ENCODE measurements around the gene ZBTB7C.

DNA sequence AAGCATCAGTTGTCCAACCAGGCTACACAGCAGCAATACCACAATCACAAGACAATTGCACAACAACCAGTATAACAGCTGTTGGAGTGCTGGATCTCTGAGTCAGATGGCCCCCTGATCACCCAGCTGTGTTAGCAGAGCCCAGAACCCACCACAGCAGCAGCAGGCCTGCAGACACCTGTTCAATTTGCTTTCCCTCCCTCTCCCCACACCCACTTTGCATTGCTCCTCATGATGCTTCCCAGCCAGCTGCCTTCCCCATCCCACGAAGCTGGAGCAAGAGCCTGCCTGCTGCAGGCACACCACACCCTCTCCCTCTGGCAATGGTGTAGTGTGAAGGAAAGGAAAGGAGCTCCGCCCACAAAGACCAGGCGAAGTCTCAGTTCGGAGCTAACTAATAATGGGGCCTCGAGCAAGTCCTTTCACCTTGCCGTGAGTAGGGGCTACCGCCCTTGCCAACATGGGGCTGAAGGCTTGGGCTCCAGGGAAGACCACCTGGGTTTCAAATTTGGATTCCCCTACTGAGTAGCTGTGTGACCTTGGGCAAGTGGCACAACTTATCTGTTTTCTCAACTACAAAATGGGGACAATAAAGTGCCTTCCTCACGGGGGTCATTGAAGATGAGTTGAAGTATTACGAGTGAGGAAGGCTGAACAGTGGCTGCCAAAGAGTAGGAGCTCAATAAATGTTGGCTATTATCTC, 19.4 kb upstream of the ZBTB7C start:
- TF ChIP-seq YY1 (IDR thresholded peaks at IDR 0.05; ENCODE audit: insufficient read depth, insufficient read length) (no peak), SUZ12 (IDR thresholded peaks at IDR 0.05; ENCODE audit: extremely low read depth, insufficient read depth, insufficient read length) (no peak)

Data from NT2/D1 (cell line).